ENCODE data around the gene PDE4D.

The PDE4D gene

DNA sequence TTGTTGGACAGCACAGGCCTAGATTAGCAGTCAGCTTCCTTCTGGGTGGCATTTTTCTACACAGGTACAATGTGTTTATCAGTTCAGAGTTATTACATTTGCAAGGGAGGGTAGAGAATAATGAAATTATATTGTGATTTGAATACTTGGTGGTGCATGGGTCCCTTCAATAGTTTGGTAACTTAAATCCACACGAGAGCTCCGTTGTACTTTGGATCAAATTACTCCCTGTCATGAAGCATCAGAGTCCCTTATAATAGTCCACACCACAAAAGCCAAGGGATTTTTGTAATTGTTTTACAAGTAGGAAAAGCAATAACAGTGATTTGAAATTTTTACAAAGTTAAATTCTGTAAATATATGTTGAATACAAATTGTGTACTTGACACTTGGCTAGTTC lies 552.4 kb downstream of the PDE4D start:
- Histone ChIP-seq H3K36me3 (ENCODE audit: control insufficient read depth, insufficient read depth, low read length) (no peaks in the 10 kb centered on the region), H3K9me3 (ENCODE audit: control insufficient read depth, insufficient read depth, low read length) (no peaks in the 10 kb centered on the region), H3K4me3 (ENCODE audit: low read depth, low read length) (no peak overlapping the region), H3K9ac (ENCODE audit: low read depth, low read length) (no peak overlapping the region), H3K4me1 (ENCODE audit: control insufficient read depth, insufficient read depth, low read length) (no peaks in the 10 kb centered on the region), H3K27me3 (ENCODE audit: control insufficient read depth, insufficient read depth, low read length) (no peaks in the 10 kb centered on the region)

DNA sequence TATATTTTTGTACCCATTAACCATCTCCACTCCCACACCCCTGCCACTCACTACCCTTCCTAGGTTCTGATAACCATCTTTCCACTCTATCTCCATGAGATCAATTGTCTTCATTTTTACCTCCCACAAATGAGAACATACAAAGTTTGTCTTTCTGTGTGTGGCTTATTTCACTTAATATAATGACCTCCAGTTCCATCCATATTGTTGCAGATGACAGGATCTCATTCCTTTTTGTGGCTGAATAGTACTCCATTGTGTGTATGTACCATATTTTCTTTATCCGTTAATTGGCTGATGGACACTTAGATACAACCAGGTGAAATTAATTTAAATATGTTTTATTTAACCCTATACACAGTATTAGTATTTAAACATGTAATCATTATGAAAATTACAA lies 552.9 kb downstream of the PDE4D start:
- H3K36me3 ChIP-seq (ENCODE audit: control insufficient read depth, insufficient read depth, low read length), result no peaks in the 10 kb centered on the region
- no peak overlapping the region for H3K9ac ChIP-seq (ENCODE audit: low read depth, low read length)
- no peaks in the 10 kb centered on the region for H3K27me3 ChIP-seq (ENCODE audit: control insufficient read depth, insufficient read depth, low read length)
- H3K4me1 ChIP-seq (ENCODE audit: control insufficient read depth, insufficient read depth, low read length), result no peaks in the 10 kb centered on the region
- no peak overlapping the region for H3K4me3 ChIP-seq (ENCODE audit: low read depth, low read length)
- no peaks in the 10 kb centered on the region for H3K9me3 ChIP-seq (ENCODE audit: control insufficient read depth, insufficient read depth, low read length)

GRCh38 chr5:59337240-59337639 lies 556.3 kb downstream of the PDE4D start:
- H3K4me1 ChIP-seq (ENCODE audit: control insufficient read depth, insufficient read depth, low read length), result no peaks in the 10 kb centered on the region
- no peak overlapping the region for H3K4me3 ChIP-seq (ENCODE audit: low read depth, low read length)
- no peaks in the 10 kb centered on the region for H3K9me3 ChIP-seq (ENCODE audit: control insufficient read depth, insufficient read depth, low read length)
- H3K36me3 ChIP-seq (ENCODE audit: control insufficient read depth, insufficient read depth, low read length), result no peaks in the 10 kb centered on the region
- no peaks in the 10 kb centered on the region for H3K27me3 ChIP-seq (ENCODE audit: control insufficient read depth, insufficient read depth, low read length)
- H3K9ac ChIP-seq (ENCODE audit: low read depth, low read length), result no peak overlapping the region

DNA sequence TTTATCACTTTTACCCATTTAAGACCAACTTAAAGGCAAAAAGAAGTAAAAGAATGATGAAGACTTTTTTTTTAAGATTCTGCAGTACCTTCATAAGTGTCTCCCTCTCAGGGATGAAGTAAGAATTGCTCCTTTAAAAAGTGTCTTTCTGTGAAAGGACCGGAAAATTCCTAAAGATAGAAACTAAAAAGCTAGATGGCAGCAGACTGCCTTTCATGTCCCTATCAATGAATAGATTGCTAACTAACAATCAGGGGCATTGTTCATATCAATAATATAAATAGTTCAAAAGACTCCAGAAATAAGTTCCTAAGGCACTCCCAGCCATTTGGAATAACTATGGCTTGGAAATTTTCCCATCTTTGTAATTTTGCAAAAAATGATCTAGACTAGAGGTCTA lies 558.0 kb downstream of the PDE4D start:
- H3K9me3 ChIP-seq (ENCODE audit: control insufficient read depth, insufficient read depth, low read length), result no peaks in the 10 kb centered on the region
- H3K27me3 ChIP-seq (ENCODE audit: control insufficient read depth, insufficient read depth, low read length), result no peaks in the 10 kb centered on the region
- H3K36me3 ChIP-seq (ENCODE audit: control insufficient read depth, insufficient read depth, low read length), result no peaks in the 10 kb centered on the region
- H3K9ac ChIP-seq (ENCODE audit: low read depth, low read length), result no peak overlapping the region
- H3K4me1 ChIP-seq (ENCODE audit: control insufficient read depth, insufficient read depth, low read length), result no peaks in the 10 kb centered on the region
- no peak overlapping the region for H3K4me3 ChIP-seq (ENCODE audit: low read depth, low read length)

DNA sequence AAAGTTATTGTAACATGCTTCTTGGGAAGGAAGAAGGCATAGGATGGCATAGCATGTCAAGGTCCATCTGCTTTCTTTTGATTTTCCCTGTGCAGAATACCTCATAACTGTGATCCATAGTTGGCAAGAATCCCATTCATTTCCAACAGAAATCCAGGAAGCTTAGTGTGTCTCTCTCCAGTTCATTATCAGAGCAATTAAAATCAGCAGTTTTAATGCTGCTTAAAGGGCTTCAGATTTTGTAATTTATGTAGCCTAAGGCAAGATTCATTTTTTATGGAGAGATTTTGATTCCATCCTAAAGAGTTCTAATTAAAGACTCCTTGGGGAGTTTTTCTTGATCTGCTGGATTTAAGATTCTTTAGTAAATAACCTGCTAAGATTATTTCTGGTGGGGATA lies 560.1 kb downstream of the PDE4D start:
- H3K4me3 ChIP-seq (ENCODE audit: low read depth, low read length), result no peak overlapping the region
- H3K36me3 ChIP-seq (ENCODE audit: control insufficient read depth, insufficient read depth, low read length), result no peaks in the 10 kb centered on the region
- H3K27me3 ChIP-seq (ENCODE audit: control insufficient read depth, insufficient read depth, low read length), result no peaks in the 10 kb centered on the region
- H3K9me3 ChIP-seq (ENCODE audit: control insufficient read depth, insufficient read depth, low read length), result no peaks in the 10 kb centered on the region
- no peak overlapping the region for H3K9ac ChIP-seq (ENCODE audit: low read depth, low read length)
- no peaks in the 10 kb centered on the region for H3K4me1 ChIP-seq (ENCODE audit: control insufficient read depth, insufficient read depth, low read length)

DNA sequence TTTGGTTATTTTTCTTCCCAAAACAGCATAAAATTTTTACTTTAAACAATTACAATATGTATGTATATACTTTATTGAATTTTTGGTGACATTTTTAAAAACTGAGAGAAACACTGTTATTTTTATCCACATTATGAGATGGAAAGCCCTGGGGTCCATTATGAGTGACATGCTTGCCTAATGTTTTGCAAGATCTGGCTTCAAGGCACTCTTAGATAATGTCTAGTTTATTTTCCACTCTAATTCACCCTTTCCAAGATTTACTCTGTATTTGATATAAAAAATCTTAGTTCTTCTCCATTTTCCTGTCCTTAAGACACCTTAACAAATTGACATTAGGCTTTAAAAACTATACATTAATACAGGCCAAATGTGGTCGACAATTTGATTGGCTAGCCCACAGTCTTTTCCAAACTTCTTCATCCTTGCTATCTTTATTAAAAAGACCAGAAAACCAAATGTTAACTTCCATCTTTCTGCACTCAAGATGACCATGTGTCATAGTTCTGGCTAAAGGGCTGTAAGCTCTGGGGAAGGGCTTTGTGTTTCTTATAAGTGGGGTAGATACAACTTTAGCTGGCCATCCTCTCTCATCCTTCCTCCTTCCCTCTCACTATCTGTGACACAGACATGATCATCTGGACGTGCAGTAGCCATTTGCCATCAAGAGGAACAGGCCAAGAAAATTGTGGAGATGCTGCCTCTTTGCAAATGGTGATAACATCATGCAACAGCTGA lies 561.1 kb downstream of the PDE4D start:
- Histone ChIP-seq H3K4me3 (ENCODE audit: low read depth, low read length) (no peak overlapping the region), H3K9me3 (ENCODE audit: control insufficient read depth, insufficient read depth, low read length) (no peaks in the 10 kb centered on the region), H3K27me3 (ENCODE audit: control insufficient read depth, insufficient read depth, low read length) (no peaks in the 10 kb centered on the region), H3K9ac (ENCODE audit: low read depth, low read length) (no peak overlapping the region), H3K36me3 (ENCODE audit: control insufficient read depth, insufficient read depth, low read length) (no peaks in the 10 kb centered on the region), H3K4me1 (ENCODE audit: control insufficient read depth, insufficient read depth, low read length) (no peaks in the 10 kb centered on the region)

DNA sequence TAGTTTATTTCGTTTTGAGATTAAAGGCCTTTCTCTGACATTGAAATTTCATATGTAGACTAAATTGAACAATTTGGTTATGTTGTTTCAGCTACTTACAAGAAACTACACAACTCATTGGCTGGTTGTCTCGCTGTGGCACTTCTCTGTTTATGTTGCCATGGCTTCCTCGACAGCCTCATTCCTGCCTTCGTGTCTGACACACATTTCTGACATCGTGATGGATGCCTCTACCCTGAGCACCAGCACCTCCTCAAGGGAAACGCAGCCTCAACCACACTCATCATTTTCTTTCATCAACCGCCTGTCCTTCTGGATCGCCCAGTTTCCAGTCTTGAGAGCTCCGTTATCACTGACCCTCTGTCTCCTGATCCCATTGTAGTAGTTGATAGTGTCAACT lies 562.8 kb downstream of the PDE4D start:
- Histone ChIP-seq H3K9me3 (ENCODE audit: control insufficient read depth, insufficient read depth, low read length) (no peaks in the 10 kb centered on the region), H3K9ac (ENCODE audit: low read depth, low read length) (no peak overlapping the region), H3K36me3 (ENCODE audit: control insufficient read depth, insufficient read depth, low read length) (no peaks in the 10 kb centered on the region), H3K27me3 (ENCODE audit: control insufficient read depth, insufficient read depth, low read length) (no peaks in the 10 kb centered on the region), H3K4me3 (ENCODE audit: low read depth, low read length) (no peak overlapping the region), H3K4me1 (ENCODE audit: control insufficient read depth, insufficient read depth, low read length) (no peaks in the 10 kb centered on the region)

DNA sequence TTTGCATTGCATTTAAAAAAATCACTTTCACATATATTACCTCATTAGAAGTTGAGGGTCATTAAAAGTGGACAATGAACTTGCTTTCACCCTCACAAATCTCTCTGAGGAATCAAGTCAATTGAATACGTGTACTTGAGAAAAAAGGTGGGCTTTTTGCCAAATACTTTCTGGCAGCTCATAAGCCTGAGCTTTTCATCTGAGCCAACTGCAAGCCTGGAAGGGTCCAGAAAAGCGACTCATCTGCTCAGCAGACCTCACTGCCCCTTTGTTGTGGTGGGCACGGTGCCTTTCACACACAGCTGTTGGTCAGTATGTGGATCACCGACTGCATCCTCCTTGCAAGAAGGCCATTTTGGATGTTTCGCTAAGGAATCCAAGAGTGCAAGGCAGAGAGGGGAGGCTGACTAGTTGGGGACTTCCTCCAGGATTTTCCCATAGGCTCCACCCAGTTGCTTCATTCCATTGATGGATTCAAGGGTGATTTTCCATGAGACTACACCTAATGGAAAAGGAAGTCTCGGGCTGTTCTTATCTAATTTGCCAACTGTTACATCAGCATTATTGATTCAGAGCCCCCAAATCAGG lies 564.7 kb downstream of the PDE4D start:
- Histone ChIP-seq H3K9ac (ENCODE audit: low read depth, low read length) (no peak overlapping the region), H3K27me3 (ENCODE audit: control insufficient read depth, insufficient read depth, low read length) (no peaks in the 10 kb centered on the region), H3K9me3 (ENCODE audit: control insufficient read depth, insufficient read depth, low read length) (no peaks in the 10 kb centered on the region), H3K4me1 (ENCODE audit: control insufficient read depth, insufficient read depth, low read length) (no peaks in the 10 kb centered on the region), H3K4me3 (ENCODE audit: low read depth, low read length) (no peak overlapping the region), H3K36me3 (ENCODE audit: control insufficient read depth, insufficient read depth, low read length) (no peaks in the 10 kb centered on the region)

DNA sequence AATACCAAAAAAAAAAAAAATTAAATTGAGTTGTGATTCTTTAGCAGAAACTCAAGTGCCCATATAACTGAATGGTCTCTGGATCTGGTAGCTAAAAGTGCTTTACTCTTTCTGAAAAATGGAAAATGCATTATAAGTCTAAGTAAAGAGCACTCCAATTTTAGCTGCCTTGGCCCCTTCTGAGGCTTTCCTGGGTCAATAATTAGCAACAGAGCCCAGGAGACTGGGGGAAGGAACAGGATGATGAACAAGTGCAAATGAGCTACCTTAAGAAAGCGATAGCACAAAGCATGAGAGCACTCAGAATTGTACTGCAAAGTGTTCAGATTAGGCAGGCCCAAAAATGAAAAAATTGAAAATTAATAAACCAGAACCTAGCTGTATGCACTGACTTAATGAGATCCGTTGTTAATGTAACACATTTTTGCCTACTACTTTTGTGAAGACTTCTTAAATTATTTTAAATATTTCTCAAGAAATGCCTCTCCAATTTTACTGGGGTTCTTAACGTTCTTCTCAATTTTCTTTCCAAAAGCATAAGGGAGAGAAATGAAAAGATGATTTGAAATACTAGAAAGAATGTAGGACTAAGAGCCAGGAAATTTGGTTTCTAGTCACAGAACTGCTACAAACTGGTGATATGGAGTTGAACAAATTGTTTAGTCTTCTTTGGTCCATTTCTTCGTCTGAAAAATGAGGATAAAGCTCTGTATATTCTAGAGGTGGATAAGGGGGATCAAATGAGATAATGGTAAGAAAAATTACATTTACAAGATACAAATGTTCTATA lies 566.1 kb downstream of the PDE4D start:
- H3K9ac ChIP-seq (ENCODE audit: low read depth, low read length), result no peak overlapping the region
- H3K4me3 ChIP-seq (ENCODE audit: low read depth, low read length), result no peak overlapping the region
- H3K27me3 ChIP-seq (ENCODE audit: control insufficient read depth, insufficient read depth, low read length), result no peaks in the 10 kb centered on the region
- no peaks in the 10 kb centered on the region for H3K36me3 ChIP-seq (ENCODE audit: control insufficient read depth, insufficient read depth, low read length)
- no peaks in the 10 kb centered on the region for H3K9me3 ChIP-seq (ENCODE audit: control insufficient read depth, insufficient read depth, low read length)
- no peaks in the 10 kb centered on the region for H3K4me1 ChIP-seq (ENCODE audit: control insufficient read depth, insufficient read depth, low read length)

DNA sequence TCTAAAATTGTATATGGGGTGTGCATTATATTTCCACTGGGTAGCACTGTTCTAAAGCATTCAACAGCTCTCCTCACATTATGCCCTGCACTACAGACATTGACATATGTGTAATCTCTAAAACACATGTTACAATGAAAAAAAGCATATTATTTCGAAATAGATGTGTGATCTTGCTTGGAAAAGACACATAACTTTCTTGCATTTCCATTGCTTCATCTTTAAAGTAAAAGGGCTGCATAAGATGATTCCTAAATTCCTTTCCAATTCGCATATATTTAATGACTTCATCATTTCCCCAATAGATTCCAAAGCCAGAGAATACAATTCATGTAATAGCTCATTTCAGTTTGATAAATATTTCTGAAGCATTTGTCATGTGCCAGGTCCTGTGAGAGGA lies 566.9 kb downstream of the PDE4D start:
- Histone ChIP-seq H3K4me1 (ENCODE audit: control insufficient read depth, insufficient read depth, low read length) (no peaks in the 10 kb centered on the region), H3K9me3 (ENCODE audit: control insufficient read depth, insufficient read depth, low read length) (no peaks in the 10 kb centered on the region), H3K9ac (ENCODE audit: low read depth, low read length) (no peak overlapping the region), H3K27me3 (ENCODE audit: control insufficient read depth, insufficient read depth, low read length) (no peaks in the 10 kb centered on the region), H3K36me3 (ENCODE audit: control insufficient read depth, insufficient read depth, low read length) (no peaks in the 10 kb centered on the region), H3K4me3 (ENCODE audit: low read depth, low read length) (no peak overlapping the region)

DNA sequence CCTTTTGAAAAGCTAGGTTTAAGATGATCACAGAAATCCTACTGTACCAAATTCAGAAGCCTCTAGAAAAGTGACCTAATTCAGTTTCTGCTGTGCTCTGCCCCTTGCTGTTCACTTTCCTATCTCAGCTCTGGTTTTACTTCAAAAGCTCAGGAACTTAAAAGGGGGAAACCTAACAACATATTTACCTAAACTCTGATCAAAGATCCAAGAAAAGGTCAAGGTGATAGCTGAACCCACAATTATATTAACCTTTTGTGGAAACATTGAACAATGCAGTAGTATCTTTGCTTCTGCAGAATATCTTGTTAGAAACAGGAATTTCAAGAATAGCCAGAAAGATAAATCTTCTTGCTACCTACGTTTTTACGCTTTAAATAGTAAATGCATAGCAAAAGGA lies 568.5 kb downstream of the PDE4D start:
- H3K27me3 ChIP-seq (ENCODE audit: control insufficient read depth, insufficient read depth, low read length), result no peaks in the 10 kb centered on the region
- H3K4me1 ChIP-seq (ENCODE audit: control insufficient read depth, insufficient read depth, low read length), result no peaks in the 10 kb centered on the region
- no peak overlapping the region for H3K4me3 ChIP-seq (ENCODE audit: low read depth, low read length)
- no peak overlapping the region for H3K9ac ChIP-seq (ENCODE audit: low read depth, low read length)
- no peaks in the 10 kb centered on the region for H3K36me3 ChIP-seq (ENCODE audit: control insufficient read depth, insufficient read depth, low read length)
- H3K9me3 ChIP-seq (ENCODE audit: control insufficient read depth, insufficient read depth, low read length), result no peaks in the 10 kb centered on the region

DNA sequence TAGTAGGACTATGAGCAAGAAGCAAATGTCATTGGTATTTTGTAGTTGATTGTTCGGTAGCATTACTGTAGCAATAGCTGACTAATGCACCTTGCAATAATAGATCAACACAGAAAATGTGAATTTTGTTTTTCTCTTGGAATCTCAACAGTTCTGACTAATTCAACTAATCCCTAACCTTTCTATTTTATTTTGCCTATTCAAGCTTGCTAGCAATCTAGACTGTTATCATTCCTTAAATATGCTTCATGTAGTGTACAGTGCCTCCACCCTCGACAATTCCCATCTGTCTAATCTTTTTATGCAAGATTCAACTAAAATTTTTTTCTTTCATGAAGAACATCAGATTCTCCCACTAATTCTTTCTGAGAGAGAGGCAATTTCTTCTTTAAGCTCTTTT lies 570.6 kb downstream of the PDE4D start:
- peaks cover under 1% of the 10 kb centered on the region for H3K4me1 ChIP-seq (ENCODE audit: control insufficient read depth, insufficient read depth, low read length)
- H3K9ac ChIP-seq (ENCODE audit: low read depth, low read length), result no peak overlapping the region
- H3K4me3 ChIP-seq (ENCODE audit: low read depth, low read length), result no peak overlapping the region
- H3K9me3 ChIP-seq (ENCODE audit: control insufficient read depth, insufficient read depth, low read length), result no peaks in the 10 kb centered on the region
- no peaks in the 10 kb centered on the region for H3K27me3 ChIP-seq (ENCODE audit: control insufficient read depth, insufficient read depth, low read length)
- no peaks in the 10 kb centered on the region for H3K36me3 ChIP-seq (ENCODE audit: control insufficient read depth, insufficient read depth, low read length)
